Heart left ventricle (tissue), 16 donors: ENCODE data around the gene ALDH3B1. TPM values are rescaled to one million over a fixed set of nuclear protein-coding genes. Genes with fewer than 3 reads are reported as not detected.

ENCODE experiments used
- ATAC-seq, 4 donors: fragments of 200-7000 bp; cut with Tn5 transposase; one replicate each; pipeline ENCODE4 v1.9.1; 2020 to 2022; ENCODE audit warnings: moderate library complexity in 4 of 4, mild to moderate bottlenecking in 3 of 4, moderate number of reproducible peaks in 1 of 4
- DNase-seq, 5 donors: peaks; one replicate each; pipeline ENCODE4 v3.0.0-alpha.2; 2020
- H3K27ac ChIP-seq, 12 donors: fragments of 200-600 bp; sonication (generic) in 4 of 12; one replicate each; pipeline versions ENCODE4 v1.5.0 to v1.8.0; 2016 to 2022; ENCODE audit warnings: mild to moderate bottlenecking in 2 of 12
- H3K27me3 ChIP-seq, 9 donors: fragments of 200-600 bp; sonication (generic) in 2 of 9; one replicate each; pipeline versions ENCODE4 v1.5.1 to v1.8.0; 2016 to 2022; ENCODE audit warnings: mild to moderate bottlenecking in 3 of 9
- H3K36me3 ChIP-seq, 9 donors: fragments of 200-600 bp; sonication (generic) in 2 of 9; one replicate each; pipeline versions ENCODE4 v1.5.0 to v1.8.0; 2018 to 2022; ENCODE audit warnings: mild to moderate bottlenecking in 2 of 9
- H3K4me1 ChIP-seq, 12 donors: fragments of 200-600 bp; sonication (generic) in 4 of 12; one replicate each; pipeline versions ENCODE4 v1.5.0 to v1.8.0; 2016 to 2022; ENCODE audit warnings: mild to moderate bottlenecking in 3 of 12
- H3K4me3 ChIP-seq, 12 donors: fragments of 200-600 bp; sonication (generic) in 4 of 12; one replicate each; pipeline versions ENCODE4 v1.5.0 to v1.8.0; 2017 to 2022; ENCODE audit warnings: mild to moderate bottlenecking in 9 of 12, moderate library complexity in 4 of 12
- H3K9me3 ChIP-seq, 12 donors: fragments of 200-600 bp; sonication (generic) in 4 of 12; one replicate each; pipeline versions ENCODE4 v1.5.0 to v1.8.0; 2016 to 2022; ENCODE audit warnings: mild to moderate bottlenecking in 1 of 12
- POLR2A ChIP-seq, 2 donors: fragments of 450-650 bp; IDR thresholded peaks; one replicate each; pipeline ENCODE4 v1.6.1; 2017; ENCODE audit warnings: antibody characterized with exemption in 2 of 2, mild to moderate bottlenecking in 2 of 2, moderate library complexity in 2 of 2
- WGBS, 4 donors: extraction: QIAGEN DNeasy Blood & Tissue Kit in 2 of 4; methylation state at CpG; one replicate each; pipeline versions ENCODE4 v1.1.5 to v1.1.7; 2013 to 2018; 5-methylcytosine and 5-hydroxymethylcytosine counted together
- intact Hi-C, 10 donors: fragments of 100-400 bp; cut with DNase I; formaldehyde crosslinking; loops; one replicate each; pipeline versions ENCODE4 v1.11.1 to v1.14.2; 2022
- polyA plus RNA-seq, 2 donors: library from polyadenylated mRNA; stranded (reverse); fragments of 200-250 nt; gene quantifications; one replicate each; pipeline ENCODE4 v1.2.3, GENCODE V29; 2013
- total RNA-seq, 9 donors: library from RNA; depleted of rRNA in 2 of 9; stranded (reverse); fragments of >200 nt in 2 of 9; fragmentation: NEBNext Ultra II Directional in 3 of 9; extraction: Animal tissue kit (Norgen Biotek cat#: 25700) in 3 of 9; gene quantifications; one replicate each; pipeline versions ENCODE4 v1.1.0 to v1.2.4, GENCODE V29; 2016 to 2023
- TF ChIP-seq, protein P1 (sequence below), 12 donors: fragments of 200-600 bp; sonication (generic) in 4 of 12; IDR thresholded peaks; one replicate each; pipeline versions ENCODE4 v1.5.0 to v1.8.0; 2018 to 2022; ENCODE audit warnings: antibody characterized with exemption in 12 of 12, mild to moderate bottlenecking in 5 of 12
- donor health status: ischemic (EF 13 %, LVEDD 7.1; RV severe dilation, severe dysfunction).
- donor health status: healthy with polysubstance abuse.
- donor health status: DM: no; HTN: yes; CAD: no.
- donor health status: DM: no; HTN: no; CAD: no.
- donor health status: ischemic (EF 25% LVEDD 6.9; RV normal size, moderate dysfunction).
- donor health status: ischemic (EF 25% LVEDD 5.7; RV mildly dilated, moderate dysfunction).
- donor health status: healthy.
- donor health status: DM: yes; HTN: yes; CAD: no.
- donor health status: ischemic (EF 35%, LVEDD 5.7; RV mildly dilated, moderate dysfunction).
- donor health status: nonischemic (EF 11% LVEDD 7.7; RV severe dilation, severe dysfunction).
- donor health status: DM: yes; HTN: yes; CAD: no.
- donor health status: PGD.
- donor health status: ischemic (EF 29% LVEDD 5.4; RV normal size, mild dysfunction).
- donor health status: nonischemic (EF 23%, LVEDD 6.1; RV moderate dilation, normal function).

The ALDH3B1 gene
- total and polyA plus RNA-seq, 11 donors = 2.3 to 25.4 (median 4.4) TPM

DNA sequence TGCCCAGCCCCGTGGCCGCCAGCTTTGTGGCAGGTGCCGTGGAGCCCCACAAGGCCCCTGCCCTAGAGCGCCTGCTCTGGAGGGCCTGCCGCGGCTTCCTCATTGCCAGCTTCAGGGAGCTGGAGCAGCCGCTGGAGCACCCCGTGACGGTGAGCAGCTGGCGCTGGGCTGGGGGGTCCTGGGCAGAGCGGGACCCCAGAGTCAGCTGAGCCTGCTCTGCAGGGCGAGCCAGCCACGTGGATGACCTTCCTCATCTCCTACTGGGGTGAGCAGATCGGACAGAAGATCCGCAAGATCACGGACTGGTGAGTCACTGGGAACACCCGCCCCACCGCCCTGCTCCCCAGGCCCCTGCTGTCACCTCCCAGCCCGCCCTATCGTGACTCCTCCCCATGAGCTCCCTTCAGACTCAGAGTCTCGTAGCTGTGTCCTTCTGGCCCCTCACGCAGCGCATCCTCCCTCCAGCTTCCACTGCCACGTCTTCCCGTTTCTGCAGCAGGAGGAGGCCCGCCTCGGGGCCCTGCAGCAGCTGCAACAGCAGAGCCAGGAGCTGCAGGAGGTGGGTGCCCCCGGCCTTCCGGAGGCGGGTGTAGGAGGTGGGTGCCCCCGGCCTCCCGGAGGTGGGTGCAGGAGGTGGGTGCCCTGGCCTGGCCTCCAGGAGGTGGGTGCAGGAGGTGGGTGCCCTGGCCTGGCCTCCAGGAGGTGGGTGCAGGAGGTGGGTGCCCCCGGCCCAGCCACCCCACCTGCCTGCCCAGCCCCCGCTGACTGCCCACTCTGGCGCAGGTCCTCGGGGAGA lies 33.4 kb downstream of the ALDH3B1 start:
- H3K4me1 ChIP-seq = peaks cover under 1 to 24% (median 12%) of the 10 kb centered on the region in 12 donors
- no peaks in the 10 kb centered on the region for H3K27me3 ChIP-seq
- intact Hi-C loops = no loop called here
- no peaks in the 10 kb centered on the region for H3K9me3 ChIP-seq
- 87 to 90% (median 89%) methylated on average over 15 to 36 of the region's 36 CpGs for WGBS, 4 donors
- DNase-seq (peak in 1 of 5 donors; percentile 54), ATAC-seq (no peak)
- no peak for TF ChIP-seq POLR2A (IDR thresholded peaks at IDR 0.05)
- TF ChIP-seq, protein P1, sequence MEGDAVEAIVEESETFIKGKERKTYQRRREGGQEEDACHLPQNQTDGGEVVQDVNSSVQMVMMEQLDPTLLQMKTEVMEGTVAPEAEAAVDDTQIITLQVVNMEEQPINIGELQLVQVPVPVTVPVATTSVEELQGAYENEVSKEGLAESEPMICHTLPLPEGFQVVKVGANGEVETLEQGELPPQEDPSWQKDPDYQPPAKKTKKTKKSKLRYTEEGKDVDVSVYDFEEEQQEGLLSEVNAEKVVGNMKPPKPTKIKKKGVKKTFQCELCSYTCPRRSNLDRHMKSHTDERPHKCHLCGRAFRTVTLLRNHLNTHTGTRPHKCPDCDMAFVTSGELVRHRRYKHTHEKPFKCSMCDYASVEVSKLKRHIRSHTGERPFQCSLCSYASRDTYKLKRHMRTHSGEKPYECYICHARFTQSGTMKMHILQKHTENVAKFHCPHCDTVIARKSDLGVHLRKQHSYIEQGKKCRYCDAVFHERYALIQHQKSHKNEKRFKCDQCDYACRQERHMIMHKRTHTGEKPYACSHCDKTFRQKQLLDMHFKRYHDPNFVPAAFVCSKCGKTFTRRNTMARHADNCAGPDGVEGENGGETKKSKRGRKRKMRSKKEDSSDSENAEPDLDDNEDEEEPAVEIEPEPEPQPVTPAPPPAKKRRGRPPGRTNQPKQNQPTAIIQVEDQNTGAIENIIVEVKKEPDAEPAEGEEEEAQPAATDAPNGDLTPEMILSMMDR (IDR thresholded peaks at IDR 0.05) = no peak
- peak overlapping the region in 1 of 12 donors; percentile 38 for H3K27ac ChIP-seq
- peaks cover 0 to 74% (median 18%) of the 10 kb centered on the region in 9 donors for H3K36me3 ChIP-seq
- H3K4me3 ChIP-seq = no peak overlapping the region

DNA sequence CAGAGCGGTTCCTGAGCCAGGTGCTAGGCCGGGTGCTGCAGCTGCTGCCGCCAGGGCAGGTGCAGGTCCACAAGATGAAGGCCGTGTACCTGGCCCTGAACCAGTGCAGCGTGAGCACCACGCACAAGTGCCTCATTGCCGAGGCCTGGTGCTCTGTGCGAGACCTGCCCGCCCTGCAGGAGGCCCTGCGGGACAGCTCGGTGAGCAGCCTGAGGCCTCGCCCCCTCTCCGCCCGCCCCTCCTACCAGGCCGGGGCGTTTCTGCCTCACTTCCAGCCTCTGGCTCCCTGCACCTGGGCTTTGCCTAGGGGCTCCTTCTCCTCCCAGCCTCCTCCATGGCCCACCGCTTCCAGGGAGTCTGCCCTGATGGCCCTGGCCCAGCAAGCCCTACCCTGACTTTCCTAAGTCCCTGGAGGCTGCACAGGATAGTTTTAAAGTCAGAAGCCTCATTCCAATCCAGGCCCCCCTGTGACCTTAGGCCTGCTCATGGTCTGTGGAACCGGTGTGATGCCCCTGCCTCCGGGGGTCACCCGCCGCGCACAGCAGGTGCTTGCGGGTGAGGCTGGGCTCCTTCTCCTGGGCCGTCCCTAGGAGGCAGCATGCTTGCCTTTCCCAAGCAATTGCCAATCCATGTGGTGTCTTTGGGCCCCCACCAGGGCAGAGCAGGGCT lies 34.2 kb downstream of the ALDH3B1 start:
- no peaks in the 10 kb centered on the region for H3K9me3 ChIP-seq
- H3K4me3 ChIP-seq = no peak overlapping the region
- ATAC-seq (no peak), DNase-seq (peak in 1 of 5 donors; percentile 56)
- H3K4me1 ChIP-seq = peaks cover 0 to 18% (median 11%) of the 10 kb centered on the region in 12 donors
- H3K27me3 ChIP-seq = no peaks in the 10 kb centered on the region
- no peak overlapping the region for H3K27ac ChIP-seq
- TF ChIP-seq, protein P1 (IDR thresholded peaks at IDR 0.05) = no peak
- no peak for TF ChIP-seq POLR2A (IDR thresholded peaks at IDR 0.05)
- intact Hi-C loops = no loop called here
- peaks cover 0 to 81% (median 25%) of the 10 kb centered on the region in 9 donors for H3K36me3 ChIP-seq
- 92 to 97% (median 94%) methylated on average over 8 to 24 of the region's 24 CpGs for WGBS, 4 donors

- 94 to 97% (median 95%) methylated on average over 13 to 18 of the region's 18 CpGs for WGBS, 4 donors
- no peaks in the 10 kb centered on the region for H3K9me3 ChIP-seq
- DNase-seq = no peak
- TF ChIP-seq, protein P1 (IDR thresholded peaks at IDR 0.05) = no peak
- no peak for TF ChIP-seq POLR2A (IDR thresholded peaks at IDR 0.05)
- H3K27ac ChIP-seq = no peak overlapping the region
- intact Hi-C loops = no loop called here
- no peaks in the 10 kb centered on the region for H3K27me3 ChIP-seq
- H3K36me3 ChIP-seq = peaks cover 0 to 87% (median 30%) of the 10 kb centered on the region in 9 donors
- no peak for ATAC-seq
- H3K4me1 ChIP-seq = peaks cover 0 to 13% (median 5%) of the 10 kb centered on the region in 12 donors
- no peak overlapping the region for H3K4me3 ChIP-seq
Measured at GRCh38 chr11:68044898-68045351, 34.8 kb downstream of the ALDH3B1 start.
